HEK293T (cell line): ENCODE results near the gene BAZ1A.

ENCODE experiments used
- CTCF ChIA-PET: fragments of 350-600 bp; formaldehyde crosslinking; extraction: SDS; loops from one replicate; lab custom pipeline; 2021; ENCODE audit warnings: antibody characterized with exemption, inconsistent platforms; lab: Yijun Ruan, JAX
- POLR2A ChIA-PET: fragments of 350-600 bp; formaldehyde crosslinking; extraction: SDS; loops from one replicate; lab custom pipeline; 2020; ENCODE audit warnings: antibody characterized with exemption, inconsistent platforms; lab: Yijun Ruan, JAX
- DNase-seq: peaks from one replicate; pipeline ENCODE4 v3.0.0; 2012; ENCODE audit warnings: mixed read lengths; ENCODE audit errors: extremely low spot score
- ARNT ChIP-seq: fragments of 450-650 bp; IDR thresholded peaks from 2 replicates; pipeline ENCODE4 v1.6.1; 2017; ENCODE audit warnings: mild to moderate bottlenecking
- BHLHE40 ChIP-seq: fragments of 450-650 bp; IDR thresholded peaks from 2 replicates; pipeline ENCODE4 v1.6.1; 2016; ENCODE audit warnings: mild to moderate bottlenecking, moderate library complexity, borderline replicate concordance
- CTBP1 ChIP-seq: fragments of 450-650 bp; IDR thresholded peaks from 2 replicates; pipeline ENCODE4 v1.6.1; 2016; ENCODE audit warnings: borderline replicate concordance
- ELF4 ChIP-seq: fragments of 450-650 bp; IDR thresholded peaks from 2 replicates; pipeline ENCODE4 v1.6.1; 2017; ENCODE audit warnings: antibody characterized with exemption
- FOXA1 ChIP-seq: fragments of 450-650 bp; IDR thresholded peaks from 2 replicates; pipeline ENCODE4 v1.6.1; 2016; ENCODE audit warnings: mild to moderate bottlenecking
- FOXK2 ChIP-seq: fragments of 450-650 bp; IDR thresholded peaks from 2 replicates; pipeline ENCODE4 v1.6.1; 2016; ENCODE audit warnings: mild to moderate bottlenecking
- FOXM1 ChIP-seq: fragments of 450-650 bp; IDR thresholded peaks from 2 replicates; pipeline ENCODE4 v1.6.1; 2017; ENCODE audit warnings: mild to moderate bottlenecking, borderline replicate concordance
- HDGF ChIP-seq: fragments of 450-650 bp; IDR thresholded peaks from 2 replicates; pipeline ENCODE4 v1.6.1; 2017; ENCODE audit warnings: antibody characterized with exemption, borderline replicate concordance
- L3MBTL2 ChIP-seq: fragments of 450-650 bp; conservative IDR thresholded peaks from 2 replicates; pipeline ENCODE4 v1.6.1; 2016; ENCODE audit warnings: mild to moderate bottlenecking
- LEF1 ChIP-seq: fragments of 450-650 bp; IDR thresholded peaks from 2 replicates; pipeline ENCODE4 v1.6.1; 2017; ENCODE audit warnings: mild to moderate bottlenecking, borderline replicate concordance
- NFRKB ChIP-seq: fragments of 450-650 bp; IDR thresholded peaks from 2 replicates; pipeline ENCODE4 v1.6.1; 2016; ENCODE audit warnings: mild to moderate bottlenecking, moderate library complexity
- SP1 ChIP-seq: fragments of 450-650 bp; IDR thresholded peaks from 2 replicates; pipeline ENCODE4 v1.6.1; 2017
- SUZ12 ChIP-seq: fragments of 450-650 bp; IDR thresholded peaks from 2 replicates; pipeline ENCODE4 v1.6.1; 2016; ENCODE audit warnings: mild to moderate bottlenecking
- TARDBP ChIP-seq: fragments of 450-650 bp; IDR thresholded peaks from 2 replicates; pipeline ENCODE4 v1.6.1; 2016
- ZNF384 ChIP-seq: fragments of 450-650 bp; IDR thresholded peaks from 2 replicates; pipeline ENCODE4 v1.6.1; 2016
- TF ChIP-seq, protein P1 (sequence below): fragments of 450-650 bp; IDR thresholded peaks from 2 replicates; pipeline ENCODE4 v1.6.1; 2016

The BAZ1A gene

DNA sequence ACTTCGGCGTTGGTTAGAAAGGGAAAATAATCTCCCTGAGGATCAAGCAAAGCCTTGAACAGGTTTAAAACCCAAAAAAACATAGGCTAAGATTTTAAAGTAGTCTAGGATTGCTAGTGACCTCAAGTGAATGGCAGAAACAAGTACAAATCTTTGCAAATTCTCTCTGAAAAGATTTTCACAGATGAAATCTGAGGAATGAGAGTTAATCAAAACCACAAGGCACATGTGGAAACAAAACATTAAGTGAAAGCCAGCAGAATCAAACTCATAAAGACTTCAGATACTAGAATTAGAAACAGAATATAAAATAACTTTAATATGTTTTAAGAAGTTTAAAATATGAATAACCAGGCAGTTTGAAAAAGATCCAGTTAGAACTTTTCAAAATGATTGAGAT, 108.6 kb downstream of the BAZ1A start:
- DNase-seq = no peak
- CTCF ChIA-PET = no interaction called here
- TF ChIP-seq ELF4 (no peak), BHLHE40 (no peak), FOXM1 (no peak), L3MBTL2 (no peak), ARNT (no peak), FOXA1 (no peak), CTBP1 (no peak), SUZ12 (no peak), NFRKB (no peak), ZNF384 (no peak), SP1 (no peak), HDGF (no peak), LEF1 (no peak), TARDBP (no peak), FOXK2 (no peak)
- TF ChIP-seq, protein P1, sequence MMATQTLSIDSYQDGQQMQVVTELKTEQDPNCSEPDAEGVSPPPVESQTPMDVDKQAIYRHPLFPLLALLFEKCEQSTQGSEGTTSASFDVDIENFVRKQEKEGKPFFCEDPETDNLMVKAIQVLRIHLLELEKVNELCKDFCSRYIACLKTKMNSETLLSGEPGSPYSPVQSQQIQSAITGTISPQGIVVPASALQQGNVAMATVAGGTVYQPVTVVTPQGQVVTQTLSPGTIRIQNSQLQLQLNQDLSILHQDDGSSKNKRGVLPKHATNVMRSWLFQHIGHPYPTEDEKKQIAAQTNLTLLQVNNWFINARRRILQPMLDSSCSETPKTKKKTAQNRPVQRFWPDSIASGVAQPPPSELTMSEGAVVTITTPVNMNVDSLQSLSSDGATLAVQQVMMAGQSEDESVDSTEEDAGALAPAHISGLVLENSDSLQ = no peak
- POLR2A ChIA-PET = no interaction called here

DNA sequence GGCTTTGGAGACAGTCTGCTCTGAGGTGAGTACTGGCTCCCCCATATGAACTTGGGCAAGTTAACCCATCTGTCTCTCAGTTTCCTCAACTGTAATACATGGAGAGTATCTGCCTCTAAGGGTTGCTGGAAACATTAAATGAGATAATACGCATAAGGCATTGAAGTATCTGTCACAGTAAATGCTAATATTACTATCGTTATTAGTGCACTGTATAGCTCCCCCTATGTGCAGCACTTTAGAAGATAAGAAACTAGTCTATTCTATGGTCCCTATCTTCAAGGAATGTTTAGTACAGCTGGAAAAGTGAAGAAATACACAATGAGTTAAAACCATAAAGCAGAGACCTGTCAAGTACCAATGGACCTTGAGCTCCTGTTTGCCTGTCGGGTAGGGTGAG, 109.1 kb downstream of the BAZ1A start:
- ChIA-PET CTCF (no interaction called here), POLR2A (no interaction called here)
- TF ChIP-seq NFRKB = no peak
- DNase-seq = no peak

DNA sequence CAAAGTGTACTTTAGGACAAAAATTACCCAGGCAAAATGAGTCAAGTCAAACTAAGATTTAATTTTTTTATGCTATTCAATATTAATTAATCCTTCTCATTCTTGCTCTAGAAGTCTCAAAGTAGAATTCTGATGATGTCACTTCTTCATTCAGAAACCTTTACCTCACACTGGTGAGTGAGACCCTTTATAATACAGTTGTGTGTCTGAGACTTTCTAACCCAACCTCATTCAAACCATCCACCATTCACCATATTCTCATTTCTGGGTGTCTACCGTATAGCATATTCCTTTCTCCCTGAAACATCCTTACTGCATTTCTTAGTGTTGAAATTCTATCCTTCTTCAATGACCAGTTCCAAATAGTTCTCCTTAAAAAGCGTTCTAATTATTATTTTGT, 119.9 kb downstream of the BAZ1A start:
- no peak for DNase-seq
- POLR2A ChIA-PET = no interaction called here
- CTCF ChIA-PET = no interaction called here
- TF ChIP-seq HDGF (no peak), L3MBTL2 (no peak), LEF1 (no peak), FOXA1 (no peak), ZNF384 (no peak), SP1 (no peak), NFRKB (no peak), SUZ12 (no peak), ELF4 (no peak), CTBP1 (no peak), FOXK2 (no peak), FOXM1 (no peak), TARDBP (no peak), ARNT (no peak), BHLHE40 (no peak)
- TF ChIP-seq, protein P1 = no peak

DNA sequence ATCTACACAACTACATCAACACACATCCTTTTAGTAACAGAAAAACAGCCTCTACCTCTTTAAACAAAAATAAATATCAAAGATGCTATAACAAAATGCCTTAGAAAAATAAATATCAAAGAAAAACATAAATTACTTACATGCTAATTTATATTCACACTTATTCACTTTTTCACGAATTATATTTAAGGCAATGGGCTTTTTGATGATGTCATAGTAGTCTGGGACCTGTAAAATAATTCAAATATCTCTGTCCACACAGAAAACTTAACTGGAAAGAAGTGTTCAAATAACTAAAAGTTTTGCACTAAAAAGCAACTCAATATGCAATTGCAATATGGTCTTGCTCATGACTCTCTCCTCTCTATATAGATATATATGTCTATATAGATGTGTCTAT, 120.5 kb downstream of the BAZ1A start:
- ChIA-PET CTCF (no interaction called here), POLR2A (no interaction called here)
- TF ChIP-seq L3MBTL2 (no peak), FOXK2 (no peak), FOXM1 (no peak), BHLHE40 (no peak), SUZ12 (no peak), ELF4 (no peak), CTBP1 (no peak), TARDBP (no peak), SP1 (no peak)
- no peak for DNase-seq

DNA sequence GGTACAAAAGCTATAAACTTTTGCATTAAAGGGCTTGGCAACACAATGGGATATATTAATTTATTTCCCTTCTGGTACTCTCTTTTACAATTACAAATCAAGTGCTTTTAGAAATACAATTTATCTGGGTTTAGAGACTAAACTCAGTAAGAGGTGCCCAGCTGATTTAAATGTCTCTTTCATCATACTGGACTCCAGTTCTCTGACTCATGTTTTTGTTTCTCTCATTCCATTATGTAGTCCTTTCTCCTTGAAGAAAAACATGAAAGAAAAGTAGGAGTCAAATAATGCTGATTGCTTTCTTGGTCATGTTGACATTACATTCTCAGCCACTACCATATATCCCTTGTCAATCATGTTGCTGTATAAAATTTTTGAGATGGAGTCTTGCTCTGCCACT, 124.5 kb downstream of the BAZ1A start:
- ChIA-PET POLR2A (no interaction called here), CTCF (no interaction called here)
- no peak for DNase-seq
- TF ChIP-seq, protein P1 = peak; percentile 41; the same call in 1 of the 2 replicates
- TF ChIP-seq HDGF = no peak
- TF ChIP-seq TARDBP = no peak

DNA sequence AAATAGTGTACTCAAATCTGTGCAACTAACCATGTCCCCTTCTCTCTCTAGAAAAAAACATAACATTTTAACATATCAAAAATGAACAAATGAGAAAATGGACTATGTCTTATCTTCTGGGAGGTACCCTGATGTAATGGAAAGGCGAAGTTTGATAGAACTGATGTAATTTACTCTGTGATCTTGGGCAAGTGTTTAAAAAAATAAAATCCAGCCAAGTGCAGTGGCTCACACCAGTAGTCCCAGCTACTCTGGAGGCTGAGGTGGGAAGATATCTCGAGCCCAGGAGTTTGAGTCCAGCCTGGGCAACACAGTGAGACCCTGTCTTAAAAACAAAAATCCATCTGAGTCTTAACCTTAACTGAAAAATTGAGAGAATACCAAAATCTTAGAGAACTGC, 124.9 kb downstream of the BAZ1A start:
- ChIA-PET POLR2A (no interaction called here), CTCF (no interaction called here)
- TF ChIP-seq NFRKB (no peak), BHLHE40 (no peak), ZNF384 (no peak), ARNT (no peak), L3MBTL2 (no peak), CTBP1 (no peak), FOXK2 (no peak), FOXA1 (no peak), SUZ12 (no peak), HDGF (no peak), ELF4 (no peak), TARDBP (no peak), LEF1 (no peak), FOXM1 (no peak), SP1 (no peak)
- TF ChIP-seq, protein P1 = no peak
- DNase-seq = no peak
